ENCODE data around the gene ZFYVE9. TPM values are rescaled to one million over a fixed set of nuclear protein-coding genes. Genes with fewer than 3 reads are reported as not detected.

Gene ZFYVE9
- total and polyA plus RNA-seq, 12 donors, result 3.4 to 28.9 (median 22.2) TPM

GRCh38 chr1:52122384-52122783, 19.5 kb upstream of the ZFYVE9 start:
- WGBS, 4 donors, result 57 to 67% (median 61%) methylated on average over 2 of the region's 2 CpGs
- intact Hi-C loops (cut with DNase I), result loop anchor here in 1 of 2 donors (10.0 kb wide), 1 partner anchor 532 kb away; no protein-coding TSS in a partner anchor

GRCh38 chr1:52123622-52124021, 18.3 kb upstream of the ZFYVE9 start:
- H3K4me1 ChIP-seq (replicated peaks in 1 of 2), result no peaks in the 10 kb centered on the region
- DNase-seq, result no peak
- H3K4me3 ChIP-seq, result no peak overlapping the region
- H3K27ac ChIP-seq, result no peak overlapping the region
- H3K9me3 ChIP-seq (replicated peaks in 1 of 3), result no peaks in the 10 kb centered on the region
- WGBS, 4 donors, result 92 to 94% (median 93%) methylated on average over 6 of the region's 6 CpGs
- no peak for TF ChIP-seq POLR2A (IDR thresholded peaks at IDR 0.05)
- TF ChIP-seq CTCF (IDR thresholded peaks at IDR 0.05), result no peak
- intact Hi-C loops (cut with DNase I), result loop anchor here in 1 of 2 donors (10.0 kb wide), 1 partner anchor 531 kb away; no protein-coding TSS in a partner anchor
- H3K27me3 ChIP-seq, result no peaks in the 10 kb centered on the region
- no peaks in the 10 kb centered on the region for H3K36me3 ChIP-seq (replicated peaks in 1 of 2)

More at GRCh38 chr1:52122384-52122783, 19.5 kb upstream of the ZFYVE9 start:
- no peak for DNase-seq
- Histone ChIP-seq H3K4me3 (no peak overlapping the region), H3K27me3 (no peaks in the 10 kb centered on the region), H3K9me3 (replicated peaks in 1 of 3) (no peaks in the 10 kb centered on the region), H3K27ac (no peak overlapping the region), H3K4me1 (replicated peaks in 1 of 2) (no peaks in the 10 kb centered on the region), H3K36me3 (replicated peaks in 1 of 2) (no peaks in the 10 kb centered on the region)
- TF ChIP-seq POLR2A (IDR thresholded peaks at IDR 0.05), result no peak
- no peak for TF ChIP-seq CTCF (IDR thresholded peaks at IDR 0.05)

- Histone ChIP-seq H3K27ac (no peak overlapping the region), H3K4me3 (no peak overlapping the region), H3K27me3 (no peaks in the 10 kb centered on the region), H3K9me3 (replicated peaks in 1 of 3) (no peaks in the 10 kb centered on the region), H3K4me1 (replicated peaks in 1 of 2) (no peaks in the 10 kb centered on the region), H3K36me3 (replicated peaks in 1 of 2) (no peaks in the 10 kb centered on the region)
- TF ChIP-seq POLR2A (IDR thresholded peaks at IDR 0.05), result no peak
- no peak for TF ChIP-seq CTCF (IDR thresholded peaks at IDR 0.05)
- intact Hi-C loops (cut with DNase I), result loop anchor here in 1 of 2 donors (5.0 to 10.0 kb wide), 2 partner anchors 171 to 529 kb away; no protein-coding TSS in a partner anchor
- no peak for DNase-seq
Measured at GRCh38 chr1:52125736-52126359, 16.0 kb upstream of the ZFYVE9 start.

- intact Hi-C loops (cut with DNase I), result loop anchor here in 1 of 2 donors (5.0 to 10.0 kb wide), 2 partner anchors 170 to 527 kb away; no protein-coding TSS in a partner anchor
- no peaks in the 10 kb centered on the region for H3K4me1 ChIP-seq (replicated peaks in 1 of 2)
- DNase-seq, result peak; percentile 28 to 64 (median 52)
- H3K4me3 ChIP-seq, result no peak overlapping the region
- H3K27ac ChIP-seq, result no peak overlapping the region
- no peak for TF ChIP-seq POLR2A (IDR thresholded peaks at IDR 0.05)
- TF ChIP-seq CTCF (IDR thresholded peaks at IDR 0.05), result peak; percentile 40 to 76 (median 70)
- no peaks in the 10 kb centered on the region for H3K36me3 ChIP-seq (replicated peaks in 1 of 2)
- no peaks in the 10 kb centered on the region for H3K27me3 ChIP-seq
- H3K9me3 ChIP-seq (replicated peaks in 1 of 3), result no peaks in the 10 kb centered on the region
- WGBS, 4 donors, result 27 to 33% (median 28%) methylated on average over 5 of the region's 5 CpGs
Measured at GRCh38 chr1:52127181-52128180, 14.4 kb upstream of the ZFYVE9 start.

Data from adrenal gland (tissue), 12 donors.